SH-SY5Y (cell line): ENCODE results near the gene SKOR2.

Source experiments
- GATA2 ChIP-seq: IDR thresholded peaks from 2 replicates; pipeline ENCODE4 v1.6.1; 2011; ENCODE audit warnings: mild to moderate bottlenecking, low read depth, low read length
- GATA3 ChIP-seq: IDR thresholded peaks from 2 replicates; pipeline ENCODE4 v1.6.1; 2011; ENCODE audit warnings: low read depth, mild to moderate bottlenecking, low read length, moderate library complexity

DNA sequence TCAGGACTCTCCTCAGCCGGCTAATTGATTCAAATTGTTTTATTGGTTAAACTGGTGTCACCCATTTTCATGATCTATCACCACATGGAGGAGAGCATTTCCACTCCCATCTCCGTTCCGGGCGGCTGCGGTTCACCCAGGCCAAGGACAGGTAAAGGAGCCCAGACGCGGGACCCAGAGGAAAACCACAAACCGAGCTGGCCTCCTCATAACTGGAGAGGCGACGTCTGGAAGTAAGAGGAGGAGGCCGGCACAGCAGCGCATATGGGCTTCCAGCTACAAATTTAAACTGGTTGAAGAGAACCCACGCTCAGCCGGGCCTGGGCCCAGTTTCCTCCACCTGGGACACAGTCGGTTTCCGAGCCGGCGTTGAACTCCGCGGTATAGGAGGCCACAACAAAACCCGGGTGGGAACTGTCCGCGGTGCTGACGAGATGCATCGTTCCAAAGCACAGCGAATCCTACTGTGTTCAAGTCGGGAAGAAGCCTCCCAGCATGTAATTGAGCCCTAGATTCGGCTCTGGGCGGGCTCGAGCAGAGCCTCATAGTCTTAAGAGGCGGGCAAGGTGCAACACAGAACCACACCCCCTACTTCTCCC lies 3.0 kb upstream of the SKOR2 start:
- TF ChIP-seq GATA3 = no peak
- no peak for TF ChIP-seq GATA2
